IMR-90 (cell line): ENCODE measurements around the gene ANKRD52. TPM values are rescaled to one million over a fixed set of nuclear protein-coding genes. Genes with fewer than 3 reads are reported as not detected.

Experiments
- ATAC-seq: fragments of 200-7000 bp; cut with Tn5 transposase; 2 replicates; pipeline ENCODE4 v1.9.1; 2020; ENCODE audit warnings: low read depth, mild to moderate bottlenecking, moderate library complexity
- BruUV-seq: library from RNA; stranded (reverse); fragments of 400-500 nt; replicated peaks from 2 replicates; lab custom pipeline; 2021; lab: Mats Ljungman, UMichigan
- CTCF ChIA-PET: fragments of 300-600 bp; formaldehyde crosslinking; extraction: SDS; loops from one replicate; lab custom pipeline; 2021; ENCODE audit warnings: antibody characterized with exemption; lab: Yijun Ruan, JAX
- POLR2A ChIA-PET: fragments of 300-600 bp; sonication (Branson Sonifier 250); formaldehyde crosslinking; loops from one replicate; lab custom pipeline; 2022; ENCODE audit warnings: antibody characterized with exemption; ENCODE audit not compliant: unreplicated experiment; lab: Charles Lee
- DNase-seq: peaks from one replicate; pipeline ENCODE4 v3.0.0; 2013
- H2AFZ ChIP-seq: replicated peaks from 2 replicates; pipeline ENCODE3; 2013; ENCODE audit warnings: low read length, mild to moderate bottlenecking; ENCODE audit not compliant: poor library complexity
- H2AK5ac ChIP-seq: 2 replicates; pipeline ENCODE4 v1.6.1; 2013; ENCODE audit warnings: low read depth, low read length, inconsistent platforms
- H2AK9ac ChIP-seq: replicated peaks from 2 replicates; pipeline ENCODE3; 2013; ENCODE audit warnings: mild to moderate bottlenecking, low read depth, low read length, moderate library complexity; ENCODE audit not compliant: poor library complexity
- H2BK120ac ChIP-seq: 2 replicates; pipeline ENCODE4 v1.6.1; 2013; ENCODE audit warnings: low read depth, low read length, inconsistent platforms
- H2BK15ac ChIP-seq: 3 replicates; pipeline ENCODE4 v1.6.1; 2013; ENCODE audit warnings: low read depth, low read length, inconsistent platforms
- H2BK20ac ChIP-seq: 2 replicates; pipeline ENCODE4 v1.6.1; 2013; ENCODE audit warnings: low read depth, mild to moderate bottlenecking, inconsistent platforms, low read length, moderate library complexity
- H2BK5ac ChIP-seq: 2 replicates; pipeline ENCODE4 v1.6.1; 2013; ENCODE audit warnings: mild to moderate bottlenecking, low read depth, low read length, inconsistent platforms; ENCODE audit not compliant: poor library complexity, severe bottlenecking
- H3K14ac ChIP-seq: replicated peaks from 2 replicates; pipeline ENCODE4 v1.6.1; 2013; ENCODE audit warnings: low read depth, low read length, inconsistent platforms
- H3K18ac ChIP-seq: 2 replicates; pipeline ENCODE4 v1.6.1; 2013; ENCODE audit warnings: low read depth, low read length, control low read depth
- H3K23ac ChIP-seq: 2 replicates; pipeline ENCODE4 v1.6.1; 2013; ENCODE audit warnings: low read depth, low read length, inconsistent platforms
- H3K27ac ChIP-seq: 2 replicates; pipeline ENCODE4 v1.5.1; 2013; ENCODE audit warnings: mild to moderate bottlenecking, control low read depth, low read length; ENCODE audit not compliant: insufficient read depth
- H3K27me3 ChIP-seq: 2 replicates; pipeline ENCODE4 v1.6.1; 2013; ENCODE audit warnings: low read length; ENCODE audit not compliant: control insufficient read depth, insufficient read depth
- H3K36me3 ChIP-seq: 2 replicates; pipeline ENCODE4 v1.6.1; 2013; ENCODE audit warnings: low read length, mixed read lengths; ENCODE audit not compliant: control insufficient read depth, insufficient read depth
- H3K4ac ChIP-seq: 2 replicates; pipeline ENCODE4 v1.6.1; 2013; ENCODE audit warnings: low read depth, low read length, inconsistent platforms
- H3K4me1 ChIP-seq: 2 replicates; pipeline ENCODE4 v1.6.1; 2013; ENCODE audit warnings: low read length, mixed read lengths; ENCODE audit not compliant: control insufficient read depth, insufficient read depth
- H3K4me2 ChIP-seq: 2 replicates; pipeline ENCODE4 v1.6.1; 2013; ENCODE audit warnings: low read depth, mild to moderate bottlenecking, control low read depth, low read length, moderate library complexity
- H3K4me3 ChIP-seq: 2 replicates; pipeline ENCODE4 v1.5.1; 2013; ENCODE audit warnings: low read depth, mild to moderate bottlenecking, control low read depth, low read length, moderate library complexity; ENCODE audit not compliant: insufficient read depth
- H3K56ac ChIP-seq: 2 replicates; pipeline ENCODE4 v1.6.1; 2013; ENCODE audit warnings: low read length, inconsistent platforms; ENCODE audit not compliant: insufficient read depth; ENCODE audit errors: extremely low read depth
- H3K79me1 ChIP-seq, 2 experiments: 2 replicates each; pipeline ENCODE4 v1.6.1; 2013; ENCODE audit warnings: low read length in 2 of 2, inconsistent platforms in 1 of 2, low read depth in 1 of 2
- H3K9ac ChIP-seq: 2 replicates; pipeline ENCODE4 v1.6.1; 2013; ENCODE audit warnings: low read depth, low read length, control low read depth
- H3K9me1 ChIP-seq: 2 replicates; pipeline ENCODE4 v1.6.1; 2013; ENCODE audit warnings: low read length, inconsistent platforms; ENCODE audit not compliant: insufficient read depth
- H3K9me3 ChIP-seq: 2 replicates; pipeline ENCODE4 v1.6.1; 2013; ENCODE audit warnings: low read length; ENCODE audit not compliant: control insufficient read depth, insufficient read depth
- H4K20me1 ChIP-seq: 2 replicates; pipeline ENCODE4 v1.6.1; 2013; ENCODE audit warnings: low read length, inconsistent platforms; ENCODE audit not compliant: insufficient read depth
- H4K5ac ChIP-seq: 2 replicates; pipeline ENCODE4 v1.6.1; 2013; ENCODE audit warnings: mild to moderate bottlenecking, low read depth, low read length, control low read depth
- H4K8ac ChIP-seq, 2 experiments: 2 replicates each; pipeline ENCODE4 v1.6.1; 2013; ENCODE audit warnings: low read depth in 2 of 2, low read length in 2 of 2, control low read depth in 1 of 2, inconsistent platforms in 1 of 2
- H4K91ac ChIP-seq: 2 replicates; pipeline ENCODE4 v1.6.1; 2013; ENCODE audit warnings: low read depth, low read length, inconsistent platforms; ENCODE audit not compliant: insufficient read depth
- BHLHE40 ChIP-seq: fragments of 150-350 bp; IDR thresholded peaks from 2 replicates; pipeline ENCODE4 v1.6.1; 2016; ENCODE audit warnings: mild to moderate bottlenecking, low read depth, low read length
- CHD1 ChIP-seq: IDR thresholded peaks from 2 replicates; pipeline ENCODE4 v1.6.1; 2012; ENCODE audit warnings: low read depth, low read length, improper control_type of control experiment
- FOS ChIP-seq: fragments of 150-350 bp; IDR thresholded peaks from 2 replicates; pipeline ENCODE4 v1.6.1; 2016; ENCODE audit warnings: low read depth, low read length
- MAZ ChIP-seq: IDR thresholded peaks from 2 replicates; pipeline ENCODE4 v1.6.1; 2012; ENCODE audit warnings: low read depth, mild to moderate bottlenecking, low read length, improper control_type of control experiment, moderate library complexity, borderline replicate concordance
- MXI1 ChIP-seq: IDR thresholded peaks from 2 replicates; pipeline ENCODE4 v1.6.1; 2012; ENCODE audit warnings: low read depth, mild to moderate bottlenecking, low read length, moderate library complexity, borderline replicate concordance
- NFE2L2 ChIP-seq: fragments of 150-350 bp; IDR thresholded peaks from 2 replicates; pipeline ENCODE4 v1.6.1; 2016; ENCODE audit warnings: low read depth, mild to moderate bottlenecking, low read length
- POLR2A ChIP-seq: IDR thresholded peaks from 2 replicates; pipeline ENCODE4 v1.6.1; 2012; ENCODE audit warnings: mild to moderate bottlenecking, low read depth, low read length
- RAD21 ChIP-seq: IDR thresholded peaks from 2 replicates; pipeline ENCODE4 v1.6.1; 2012; ENCODE audit warnings: low read length, improper control_type of control experiment
- RCOR1 ChIP-seq: IDR thresholded peaks from 2 replicates; pipeline ENCODE4 v1.6.1; 2012; ENCODE audit warnings: mild to moderate bottlenecking, low read length, improper control_type of control experiment; ENCODE audit not compliant: insufficient replicate concordance
- RFX5 ChIP-seq: IDR thresholded peaks from 2 replicates; pipeline ENCODE4 v1.8.0; 2012; ENCODE audit warnings: low read depth, mild to moderate bottlenecking, low read length, moderate library complexity
- dilution Hi-C: fragments of 300-500 bp; cut with HindIII; formaldehyde crosslinking; loops from one replicate; pipeline ENCODE4 v1.14.3; 2018; ENCODE audit warnings: low sequenced_read_pairs; ENCODE audit not compliant: unreplicated experiment
- in situ Hi-C: fragments of 300-500 bp; cut with MboI; formaldehyde crosslinking; loops from 3 replicates; pipeline ENCODE4 v1.14.3; 2019; ENCODE audit warnings: low sequenced_read_pairs, inconsistent platforms, mixed read lengths
- intact Hi-C: fragments of 100-400 bp; cut with micrococcal nuclease; formaldehyde crosslinking; loops from 2 replicates; pipeline ENCODE4 v1.10.0; 2022
- polyA plus RNA-seq, 3 experiments: library from polyadenylated mRNA; depleted of rRNA; stranded (reverse); fragments of >200 nt; gene quantifications; 2 replicates each; pipeline ENCODE4 v1.2.3, GENCODE V29; 2012; ENCODE audit warnings: low replicate concordance in 1 of 3
- total RNA-seq: library from RNA; depleted of rRNA; stranded (reverse); fragments of >200 nt; gene quantifications from 2 replicates; pipeline ENCODE4 v1.2.3, GENCODE V29; 2012
- TF ChIP-seq, protein P1 (sequence below): conservative IDR thresholded peaks from 2 replicates; pipeline ENCODE4 v1.5.1; 2012; ENCODE audit warnings: mild to moderate bottlenecking, low read depth, low read length, improper control_type of control experiment
- TF ChIP-seq, protein P2 (sequence below): fragments of 150-350 bp; IDR thresholded peaks from 2 replicates; pipeline ENCODE4 v1.6.1; 2017; ENCODE audit warnings: mild to moderate bottlenecking, antibody characterized with exemption, low read length, low read depth
- TF ChIP-seq, protein P3 (sequence below): fragments of 150-350 bp; IDR thresholded peaks from 2 replicates; pipeline ENCODE4 v1.6.1; 2016; ENCODE audit warnings: low read depth, mild to moderate bottlenecking, low read length, moderate library complexity, borderline replicate concordance

The ANKRD52 gene
- total and polyA plus RNA-seq, 2 of the 4 experiments (the other 2 are of a cell fraction), result 15.4 to 35.9 TPM

DNA sequence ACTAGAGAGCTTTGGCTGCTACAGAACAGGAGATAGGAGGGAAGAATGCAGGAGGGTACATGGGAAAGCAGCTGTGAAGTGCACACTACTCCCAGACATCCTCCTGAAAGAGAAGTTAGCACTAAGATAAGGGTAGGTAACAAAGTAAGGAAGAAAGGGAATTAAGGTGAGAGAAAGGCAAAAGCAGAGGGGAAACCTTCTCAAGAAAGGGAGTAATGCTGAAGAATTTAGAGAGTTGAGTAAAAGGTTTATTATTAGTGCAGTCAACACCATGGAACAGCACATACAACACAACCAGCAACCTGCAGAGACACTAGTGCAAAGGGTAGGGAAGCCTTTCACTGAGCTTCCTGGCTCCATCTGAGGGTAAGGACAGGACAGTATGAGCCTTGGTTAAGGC, 53.9 kb downstream of the ANKRD52 start:
- intact Hi-C loops, result no loop called here
- Histone ChIP-seq H2BK5ac (no peak overlapping the region), H2AK9ac (no peak overlapping the region), H2BK120ac (no peak overlapping the region), H4K91ac (no peak overlapping the region), H2AK5ac (no peak overlapping the region), H2AFZ (no peak overlapping the region), H3K18ac (no peak overlapping the region), H3K23ac (no peak overlapping the region), H3K9ac (no peak overlapping the region), H4K8ac (no peak overlapping the region), H2BK20ac (no peak overlapping the region), H3K4me1 (peaks cover 7% of the 10 kb centered on the region), H3K36me3 (peaks cover 33% of the 10 kb centered on the region), H2BK15ac (no peak overlapping the region), H3K4me3 (no peak overlapping the region), H3K9me1 (no peaks in the 10 kb centered on the region; the same call in 1 of the 2 replicates), H3K79me1 (peaks cover 6 to 28% of the 10 kb centered on the region in 2 experiments), H3K14ac (no peak overlapping the region), H3K4ac (no peak overlapping the region), H3K4me2 (no peak overlapping the region), H4K5ac (no peak overlapping the region), H3K27me3 (no peaks in the 10 kb centered on the region), H4K20me1 (peaks cover 13% of the 10 kb centered on the region), H3K27ac (no peak overlapping the region), H3K9me3 (no peaks in the 10 kb centered on the region), H3K56ac (no peak overlapping the region)
- ATAC-seq (no peak), DNase-seq (no peak)
- in situ Hi-C loops, result no loop called here
- POLR2A ChIA-PET, result no interaction called here
- CTCF ChIA-PET, result no interaction called here
- BruUV-seq, result no TSS peak
- dilution Hi-C loops, result no loop called here
- TF ChIP-seq, protein P1, sequence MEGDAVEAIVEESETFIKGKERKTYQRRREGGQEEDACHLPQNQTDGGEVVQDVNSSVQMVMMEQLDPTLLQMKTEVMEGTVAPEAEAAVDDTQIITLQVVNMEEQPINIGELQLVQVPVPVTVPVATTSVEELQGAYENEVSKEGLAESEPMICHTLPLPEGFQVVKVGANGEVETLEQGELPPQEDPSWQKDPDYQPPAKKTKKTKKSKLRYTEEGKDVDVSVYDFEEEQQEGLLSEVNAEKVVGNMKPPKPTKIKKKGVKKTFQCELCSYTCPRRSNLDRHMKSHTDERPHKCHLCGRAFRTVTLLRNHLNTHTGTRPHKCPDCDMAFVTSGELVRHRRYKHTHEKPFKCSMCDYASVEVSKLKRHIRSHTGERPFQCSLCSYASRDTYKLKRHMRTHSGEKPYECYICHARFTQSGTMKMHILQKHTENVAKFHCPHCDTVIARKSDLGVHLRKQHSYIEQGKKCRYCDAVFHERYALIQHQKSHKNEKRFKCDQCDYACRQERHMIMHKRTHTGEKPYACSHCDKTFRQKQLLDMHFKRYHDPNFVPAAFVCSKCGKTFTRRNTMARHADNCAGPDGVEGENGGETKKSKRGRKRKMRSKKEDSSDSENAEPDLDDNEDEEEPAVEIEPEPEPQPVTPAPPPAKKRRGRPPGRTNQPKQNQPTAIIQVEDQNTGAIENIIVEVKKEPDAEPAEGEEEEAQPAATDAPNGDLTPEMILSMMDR, result no peak
- no peak for TF ChIP-seq MXI1
- TF ChIP-seq, protein P2, sequence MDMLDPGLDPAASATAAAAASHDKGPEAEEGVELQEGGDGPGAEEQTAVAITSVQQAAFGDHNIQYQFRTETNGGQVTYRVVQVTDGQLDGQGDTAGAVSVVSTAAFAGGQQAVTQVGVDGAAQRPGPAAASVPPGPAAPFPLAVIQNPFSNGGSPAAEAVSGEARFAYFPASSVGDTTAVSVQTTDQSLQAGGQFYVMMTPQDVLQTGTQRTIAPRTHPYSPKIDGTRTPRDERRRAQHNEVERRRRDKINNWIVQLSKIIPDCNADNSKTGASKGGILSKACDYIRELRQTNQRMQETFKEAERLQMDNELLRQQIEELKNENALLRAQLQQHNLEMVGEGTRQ, result no peak
- no peak for TF ChIP-seq CHD1
- no peak for TF ChIP-seq RFX5
- TF ChIP-seq RAD21, result no peak
- TF ChIP-seq POLR2A, result no peak
- TF ChIP-seq BHLHE40, result no peak
- TF ChIP-seq NFE2L2, result no peak
- TF ChIP-seq FOS, result no peak
- TF ChIP-seq RCOR1, result no peak
- TF ChIP-seq, protein P3, sequence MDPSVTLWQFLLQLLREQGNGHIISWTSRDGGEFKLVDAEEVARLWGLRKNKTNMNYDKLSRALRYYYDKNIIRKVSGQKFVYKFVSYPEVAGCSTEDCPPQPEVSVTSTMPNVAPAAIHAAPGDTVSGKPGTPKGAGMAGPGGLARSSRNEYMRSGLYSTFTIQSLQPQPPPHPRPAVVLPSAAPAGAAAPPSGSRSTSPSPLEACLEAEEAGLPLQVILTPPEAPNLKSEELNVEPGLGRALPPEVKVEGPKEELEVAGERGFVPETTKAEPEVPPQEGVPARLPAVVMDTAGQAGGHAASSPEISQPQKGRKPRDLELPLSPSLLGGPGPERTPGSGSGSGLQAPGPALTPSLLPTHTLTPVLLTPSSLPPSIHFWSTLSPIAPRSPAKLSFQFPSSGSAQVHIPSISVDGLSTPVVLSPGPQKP, result no peak
- TF ChIP-seq MAZ, result no peak
